Mesenchymal stem cell (in vitro differentiated cells and primary cell): ENCODE results near the gene ARL8B.

Experiments used
- DNase-seq: peaks from one replicate; pipeline ENCODE4 v3.0.0-alpha.2; 2013
- H2AFZ ChIP-seq: one replicate; pipeline ENCODE4 v1.6.1; 2013; ENCODE audit warnings: low read depth, mild to moderate bottlenecking, control low read depth, inconsistent platforms, low read length, moderate library complexity
- H2AK5ac ChIP-seq: 2 replicates; pipeline ENCODE4 v1.6.1; 2013; ENCODE audit warnings: low read length, moderate library complexity, mild to moderate bottlenecking, inconsistent platforms; ENCODE audit not compliant: severe bottlenecking
- H2BK120ac ChIP-seq: one replicate; pipeline ENCODE4 v1.6.1; 2013; ENCODE audit warnings: low read depth, mild to moderate bottlenecking, inconsistent platforms, low read length, moderate library complexity
- H2BK12ac ChIP-seq, 2 experiments: one replicate each; pipeline ENCODE4 v1.6.1; 2013; ENCODE audit warnings: inconsistent platforms in 2 of 2, low read length in 2 of 2, mild to moderate bottlenecking in 2 of 2, moderate library complexity in 2 of 2, control low read depth in 1 of 2
- H2BK15ac ChIP-seq: one replicate; pipeline ENCODE4 v1.6.1; 2013; ENCODE audit warnings: mild to moderate bottlenecking, low read depth, inconsistent platforms; ENCODE audit not compliant: poor library complexity, severe bottlenecking
- H2BK5ac ChIP-seq: 2 replicates; pipeline ENCODE4 v1.6.1; 2013; ENCODE audit warnings: low read depth, mild to moderate bottlenecking, low read length, control low read depth, inconsistent platforms; ENCODE audit not compliant: poor library complexity, severe bottlenecking
- H3K14ac ChIP-seq, 2 experiments: one replicate each; pipeline ENCODE4 v1.6.1; 2013; ENCODE audit warnings: inconsistent platforms in 2 of 2, low read length in 2 of 2, control low read depth in 1 of 2, mild to moderate bottlenecking in 1 of 2, moderate library complexity in 1 of 2
- H3K18ac ChIP-seq, 2 experiments: one replicate each; pipeline ENCODE4 v1.6.1; 2013; ENCODE audit warnings: inconsistent platforms in 2 of 2, low read length in 2 of 2, control low read depth in 1 of 2, low read depth in 1 of 2, mild to moderate bottlenecking in 1 of 2
- H3K23ac ChIP-seq, 2 experiments: one replicate each; pipeline ENCODE4 v1.6.1; 2013; ENCODE audit warnings: inconsistent platforms in 2 of 2, low read length in 2 of 2, mild to moderate bottlenecking in 2 of 2, moderate library complexity in 2 of 2, control low read depth in 1 of 2
- H3K27ac ChIP-seq: 2 replicates; pipeline ENCODE4 v1.5.1; 2013; ENCODE audit warnings: mild to moderate bottlenecking, moderate library complexity, low read length, control low read depth, inconsistent platforms; ENCODE audit not compliant: poor library complexity, severe bottlenecking
- H3K27me3 ChIP-seq, 2 experiments: 2 replicates each; pipeline versions ENCODE4 v1.6.1 to v1.7.0; 2013; ENCODE audit warnings: low read length in 2 of 2, mild to moderate bottlenecking in 2 of 2, moderate library complexity in 2 of 2, control low read depth in 1 of 2, inconsistent platforms in 1 of 2; ENCODE audit not compliant: control insufficient read depth in 1 of 2, insufficient read depth in 1 of 2
- H3K36me3 ChIP-seq, 2 experiments: 2 replicates each; pipeline versions ENCODE4 v1.6.1 to v1.7.0; 2013; ENCODE audit warnings: low read length in 2 of 2, control low read depth in 1 of 2, inconsistent platforms in 1 of 2, low read depth in 1 of 2, mild to moderate bottlenecking in 1 of 2; ENCODE audit not compliant: insufficient read depth in 2 of 2, control insufficient read depth in 1 of 2
- H3K4ac ChIP-seq, 2 experiments: one replicate each; pipeline ENCODE4 v1.6.1; 2013; ENCODE audit warnings: inconsistent platforms in 2 of 2, low read length in 2 of 2, mild to moderate bottlenecking in 2 of 2, moderate library complexity in 2 of 2, control low read depth in 1 of 2, low read depth in 1 of 2
- H3K4me1 ChIP-seq: 2 replicates; pipeline ENCODE4 v1.6.1; 2013; ENCODE audit warnings: low read depth, low read length, control low read depth; ENCODE audit not compliant: control insufficient read depth, insufficient read depth
- H3K4me2 ChIP-seq: 2 replicates; pipeline ENCODE4 v1.6.1; 2013; ENCODE audit warnings: low read length, mild to moderate bottlenecking, inconsistent platforms; ENCODE audit not compliant: poor library complexity, severe bottlenecking
- H3K4me3 ChIP-seq, 2 experiments: 2 replicates each; pipeline versions ENCODE4 v1.5.1 to v1.7.0; 2013; ENCODE audit warnings: low read length in 2 of 2, mild to moderate bottlenecking in 2 of 2, control low read depth in 1 of 2, low read depth in 1 of 2; ENCODE audit not compliant: insufficient read depth in 1 of 2
- H3K79me1 ChIP-seq: replicated peaks from 2 replicates; pipeline ENCODE4 v1.6.1; 2013; ENCODE audit warnings: mild to moderate bottlenecking, control low read depth, low read length, inconsistent platforms; ENCODE audit not compliant: poor library complexity, severe bottlenecking
- H3K9ac ChIP-seq: 2 replicates; pipeline ENCODE4 v1.7.0; 2013; ENCODE audit warnings: mild to moderate bottlenecking, low read length, moderate library complexity
- H3K9me3 ChIP-seq: 2 replicates; pipeline ENCODE4 v1.7.0; 2013; ENCODE audit warnings: mild to moderate bottlenecking, low read length; ENCODE audit not compliant: control insufficient read depth
- H4K8ac ChIP-seq: one replicate; pipeline ENCODE4 v1.6.1; 2013; ENCODE audit warnings: inconsistent platforms, mild to moderate bottlenecking, low read length, moderate library complexity
- H4K91ac ChIP-seq: one replicate; pipeline ENCODE4 v1.6.1; 2013; ENCODE audit warnings: mild to moderate bottlenecking, low read length, inconsistent platforms
- WGBS: methylation state at CpG from one replicate; pipeline ENCODE4 v1.1.7; 2013; ENCODE audit warnings: mixed read lengths; 5-methylcytosine and 5-hydroxymethylcytosine counted together

ARL8B gene

DNA sequence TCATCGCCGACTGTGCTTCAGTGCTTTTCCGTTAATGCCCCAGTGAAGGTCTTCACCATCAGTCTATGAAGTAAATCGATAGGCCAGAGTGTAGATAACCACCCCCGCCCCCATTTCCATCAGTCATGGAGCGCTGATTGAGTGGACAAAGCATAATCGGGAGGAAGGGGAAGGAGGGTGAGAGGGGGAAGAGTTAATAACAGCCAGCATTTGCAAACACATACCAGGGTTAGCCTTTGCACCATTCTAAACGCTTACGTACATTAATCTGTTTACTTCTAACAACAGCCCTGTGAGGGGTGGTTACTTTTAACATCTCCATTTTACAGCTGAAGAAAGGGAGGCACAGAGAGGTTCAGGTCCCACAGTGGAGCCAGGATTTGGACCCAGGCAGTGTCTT is 92.3 kb downstream of the ARL8B start:
- H2BK12ac ChIP-seq, result no peak overlapping the region
- no peak overlapping the region for H4K8ac ChIP-seq
- H3K18ac ChIP-seq, result no peak overlapping the region
- DNase-seq, result no peak
- no peak overlapping the region for H3K14ac ChIP-seq
- H2BK120ac ChIP-seq, result no peak overlapping the region
- H4K91ac ChIP-seq, result no peak overlapping the region
- H2AK5ac ChIP-seq, result no peak overlapping the region
- peaks cover 24% of the 10 kb centered on the region for H3K79me1 ChIP-seq
- no peak overlapping the region for H3K4me2 ChIP-seq
- no peak overlapping the region for H2BK5ac ChIP-seq
- peaks cover 54 to 85% of the 10 kb centered on the region in 2 experiments for H3K36me3 ChIP-seq
- no peaks in the 10 kb centered on the region for H3K27me3 ChIP-seq
- no peak overlapping the region for H2AFZ ChIP-seq
- H3K9me3 ChIP-seq, result no peaks in the 10 kb centered on the region
- no peak overlapping the region for H2BK15ac ChIP-seq
- no peak overlapping the region for H3K4ac ChIP-seq
- H3K4me3 ChIP-seq, result no peak overlapping the region
- no peak overlapping the region for H3K9ac ChIP-seq
- peaks cover 2% of the 10 kb centered on the region for H3K4me1 ChIP-seq
- 83% methylated on average over 6 of the region's 9 CpGs for WGBS
- no peak overlapping the region for H3K27ac ChIP-seq
- H3K23ac ChIP-seq, result no peak overlapping the region

DNA sequence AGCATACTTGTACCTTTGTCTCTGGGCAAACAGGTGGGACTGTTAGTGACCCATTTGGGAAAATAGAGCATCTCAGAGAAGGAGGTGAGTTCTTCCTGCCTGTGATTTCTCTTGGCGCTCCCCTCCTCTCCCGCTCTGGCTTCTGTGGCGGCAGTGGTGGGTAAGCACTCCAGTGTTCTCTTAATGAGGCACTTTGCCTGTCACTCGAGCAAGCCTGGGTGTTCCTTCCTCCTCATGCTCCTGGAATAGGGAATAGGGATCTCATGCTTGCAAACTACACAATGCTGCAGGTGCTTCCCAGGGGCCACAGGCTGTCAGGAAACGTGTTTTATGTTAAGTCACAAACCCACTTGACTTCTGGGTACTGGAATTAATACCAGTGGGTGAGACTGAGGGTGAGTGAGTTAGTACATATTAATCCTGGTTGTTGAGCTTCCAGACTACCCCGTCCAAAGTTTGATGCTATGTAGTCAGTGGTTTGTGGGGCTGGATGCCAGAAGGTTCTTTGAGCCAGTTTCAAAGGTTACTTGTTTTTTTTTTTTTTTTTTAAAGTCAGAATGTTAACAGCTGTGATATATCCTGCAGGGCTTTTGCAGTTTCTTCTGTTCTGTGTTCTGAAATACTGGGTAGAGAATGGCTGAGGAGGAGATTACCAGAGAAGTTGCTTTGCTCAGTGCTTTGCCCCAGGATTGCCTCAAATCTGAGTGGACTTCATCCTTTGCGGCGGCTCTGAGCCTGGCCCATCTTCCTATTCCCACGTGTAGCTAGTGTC is 95.9 kb downstream of the ARL8B start:
- H3K14ac ChIP-seq, result no peak overlapping the region
- H4K91ac ChIP-seq, result no peak overlapping the region
- no peak overlapping the region for H3K4me2 ChIP-seq
- H2AK5ac ChIP-seq, result no peak overlapping the region
- H3K23ac ChIP-seq, result no peak overlapping the region
- no peak overlapping the region for H3K27ac ChIP-seq
- peaks cover 13% of the 10 kb centered on the region for H3K79me1 ChIP-seq
- no peak overlapping the region for H3K4ac ChIP-seq
- no peak overlapping the region for H2BK120ac ChIP-seq
- DNase-seq, result no peak
- no peak overlapping the region for H3K4me3 ChIP-seq
- H3K36me3 ChIP-seq, result peaks cover 42 to 53% of the 10 kb centered on the region in 2 experiments
- peak overlapping the region in 1 of 2 experiments; percentile 54 for H2BK12ac ChIP-seq
- no peak overlapping the region for H4K8ac ChIP-seq
- H2BK15ac ChIP-seq, result no peak overlapping the region
- 98% methylated on average over 9 of the region's 9 CpGs for WGBS
- H3K4me1 ChIP-seq, result peaks cover 2% of the 10 kb centered on the region
- no peak overlapping the region for H2AFZ ChIP-seq
- H3K9ac ChIP-seq, result peak overlapping the region; percentile 33
- H2BK5ac ChIP-seq, result no peak overlapping the region
- no peak overlapping the region for H3K18ac ChIP-seq
- H3K9me3 ChIP-seq, result no peaks in the 10 kb centered on the region
- no peaks in the 10 kb centered on the region for H3K27me3 ChIP-seq

DNA sequence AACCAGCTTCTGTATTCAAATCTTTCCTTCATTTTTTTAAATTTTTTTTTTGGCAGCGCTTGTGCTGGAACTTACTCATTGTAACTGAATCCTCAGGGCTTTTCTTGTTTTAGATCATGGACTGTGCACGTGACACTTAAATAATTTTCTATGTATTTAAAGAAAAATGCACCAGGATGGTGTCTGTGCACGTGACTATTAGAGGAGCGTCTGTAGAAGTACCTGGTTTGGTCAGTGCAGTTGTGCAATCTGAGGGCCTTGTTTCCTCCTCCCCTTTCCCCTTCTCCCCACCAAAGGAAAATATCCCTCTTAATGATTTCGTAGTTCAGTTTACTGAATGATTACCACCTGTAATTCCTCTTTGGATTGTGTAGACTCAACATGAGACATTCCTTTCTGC is 96.7 kb downstream of the ARL8B start:
- Histone ChIP-seq H3K4ac (no peak overlapping the region), H3K14ac (no peak overlapping the region), H3K9ac (no peak overlapping the region), H4K91ac (no peak overlapping the region), H4K8ac (no peak overlapping the region), H3K4me3 (no peak overlapping the region), H2AFZ (no peak overlapping the region), H3K27ac (no peak overlapping the region), H3K18ac (no peak overlapping the region), H3K4me2 (no peak overlapping the region), H3K36me3 (peaks cover 35 to 45% of the 10 kb centered on the region in 2 experiments), H2BK12ac (no peak overlapping the region), H2AK5ac (no peak overlapping the region), H3K27me3 (no peaks in the 10 kb centered on the region), H2BK5ac (no peak overlapping the region), H3K4me1 (peaks cover 2% of the 10 kb centered on the region), H3K9me3 (no peaks in the 10 kb centered on the region), H2BK15ac (no peak overlapping the region), H3K79me1 (peaks cover 11% of the 10 kb centered on the region), H3K23ac (no peak overlapping the region), H2BK120ac (no peak overlapping the region)
- DNase-seq, result no peak
- WGBS, result 92% methylated on average over 5 of the region's 5 CpGs

DNA sequence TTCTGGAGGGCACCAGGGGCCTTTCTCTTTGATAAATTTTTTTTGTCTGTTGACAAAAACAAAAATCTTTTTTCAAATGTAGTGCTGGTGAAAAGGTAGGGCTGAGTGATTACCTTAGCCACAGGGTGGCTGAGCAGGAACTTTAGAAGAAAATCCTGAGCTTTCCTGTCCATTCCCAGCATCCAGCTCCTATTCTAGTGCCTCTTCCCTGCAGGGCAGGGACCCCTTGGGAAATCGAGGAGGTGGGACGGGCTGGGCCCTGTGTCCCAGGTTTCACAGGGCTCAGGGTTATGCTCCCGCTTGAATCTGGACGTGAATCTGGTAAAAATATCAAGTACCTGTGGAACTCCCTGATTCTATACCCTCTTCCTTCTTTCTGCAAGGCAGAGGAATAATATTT is 97.1 kb downstream of the ARL8B start:
- Histone ChIP-seq H3K9me3 (no peaks in the 10 kb centered on the region), H3K36me3 (peaks cover 31 to 41% of the 10 kb centered on the region in 2 experiments), H3K27ac (no peak overlapping the region), H3K18ac (no peak overlapping the region), H2AK5ac (no peak overlapping the region), H2BK5ac (no peak overlapping the region), H3K4me3 (no peak overlapping the region), H3K14ac (no peak overlapping the region), H2BK120ac (no peak overlapping the region), H3K23ac (no peak overlapping the region), H3K27me3 (no peaks in the 10 kb centered on the region), H3K4me1 (peaks cover 2% of the 10 kb centered on the region), H4K91ac (no peak overlapping the region), H3K79me1 (peaks cover 7% of the 10 kb centered on the region), H4K8ac (no peak overlapping the region), H3K9ac (no peak overlapping the region), H2AFZ (no peak overlapping the region), H3K4ac (no peak overlapping the region), H2BK15ac (no peak overlapping the region), H2BK12ac (no peak overlapping the region), H3K4me2 (no peak overlapping the region)
- WGBS, result 95% methylated on average over 3 of the region's 4 CpGs
- no peak for DNase-seq
